NB4 (cell line): ENCODE results near the gene DNMT1.

Experiments
- CTCF ChIP-seq: IDR thresholded peaks from one replicate; pipeline ENCODE4 v1.5.1; 2012; ENCODE audit warnings: low read depth, low read length
- POLR2A ChIP-seq: IDR thresholded peaks from 2 replicates; pipeline ENCODE4 v1.6.1; 2011; ENCODE audit warnings: mild to moderate bottlenecking; ENCODE audit not compliant: insufficient read length; ENCODE audit errors: extremely low read depth

GRCh38 chr19:10116085-10116865 lies 78.5 kb downstream of the DNMT1 start:
- TF ChIP-seq CTCF (no peak), POLR2A (peak; percentile 38)
